Inferior parietal cortex (tissue), 1 donor: ENCODE results near the gene TMEM186.
A peak's percentile ranks its signal among the peaks of the same experiment; 100 is the strongest.
"Not testable (repeated sequence)": the region's sequence is repeated elsewhere in the genome, so short reads cannot be mapped to it uniquely, and the experiment has no call there.

Source experiments
- DNase-seq: peaks from one replicate; pipeline ENCODE4 v3.0.0-alpha.2; 2016; ENCODE audit errors: extremely low spot score

Gene TMEM186, protein sequence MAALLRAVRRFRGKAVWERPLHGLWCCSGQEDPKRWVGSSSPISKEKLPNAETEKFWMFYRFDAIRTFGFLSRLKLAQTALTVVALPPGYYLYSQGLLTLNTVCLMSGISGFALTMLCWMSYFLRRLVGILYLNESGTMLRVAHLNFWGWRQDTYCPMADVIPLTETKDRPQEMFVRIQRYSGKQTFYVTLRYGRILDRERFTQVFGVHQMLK

DNA sequence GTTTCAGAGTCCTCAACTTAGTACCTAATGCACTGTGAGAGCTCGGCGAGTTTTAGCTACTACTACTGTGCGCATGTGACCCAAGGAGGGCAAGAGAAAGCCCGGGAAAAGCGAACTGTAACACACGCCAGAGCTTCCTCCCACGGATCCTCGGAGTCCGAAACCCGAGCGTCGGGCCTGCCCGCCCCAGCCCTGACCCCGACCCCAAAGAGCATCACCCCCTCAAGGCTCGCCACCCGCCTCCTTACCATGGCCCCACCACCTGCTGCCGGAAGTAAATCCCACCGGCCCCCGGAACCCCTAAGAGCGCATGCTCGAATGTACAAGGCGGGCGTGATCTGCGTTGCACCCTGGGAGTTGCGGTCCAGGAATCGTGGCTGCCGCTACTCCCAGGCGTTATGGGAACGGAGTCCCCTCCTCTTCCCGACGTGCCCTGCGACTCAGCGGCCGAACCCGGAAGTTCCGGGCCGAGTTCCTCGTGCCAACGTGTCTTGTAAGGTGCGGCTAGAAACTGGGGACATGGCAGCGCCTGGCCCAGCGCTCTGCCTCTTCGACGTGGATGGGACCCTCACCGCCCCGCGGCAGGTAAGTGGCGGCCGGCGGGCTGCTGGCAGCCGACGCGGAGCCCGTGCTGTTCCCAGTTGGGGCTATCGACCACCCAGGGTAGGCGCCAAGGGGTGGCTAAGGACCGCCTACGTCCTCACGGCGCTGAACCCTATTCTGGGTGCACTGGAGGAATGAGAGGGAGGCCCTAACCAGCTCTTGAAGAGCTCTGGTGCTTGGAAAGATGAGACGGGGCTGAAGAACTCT lies at the start of gene TMEM186, which contains the start of gene PMM2:
Gene TMEM186 (minus strand): TSS at position 276 of the 810 bp plus-strand sequence. CDS start 25 bp downstream, at position 251.
Gene PMM2 (plus strand): TSS at position 476 of the 810 bp plus-strand sequence. CDS start 44 bp downstream, at position 520.
- DNase-seq: peak; percentile 98

DNA sequence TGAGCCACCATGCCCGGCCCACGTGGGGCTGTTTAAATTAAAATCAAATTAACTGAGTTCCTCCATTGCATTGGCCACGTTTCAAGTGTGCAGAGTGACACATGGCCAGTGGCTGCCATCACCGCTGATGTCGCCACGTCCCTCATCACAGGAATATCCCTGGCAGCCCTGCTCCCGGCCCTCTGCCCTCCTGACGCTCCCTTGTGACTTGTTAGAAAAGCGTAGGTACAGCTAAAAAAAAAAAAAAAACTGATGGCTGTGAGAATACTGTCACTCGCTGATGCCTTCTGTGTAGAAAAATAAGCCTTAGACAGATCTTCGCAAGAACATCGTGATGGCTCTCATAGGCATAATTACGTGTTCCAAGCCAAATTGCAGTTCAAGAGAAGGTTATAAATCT lies 49.7 kb upstream of the TMEM186 start:
- DNase-seq: no peak

DNA sequence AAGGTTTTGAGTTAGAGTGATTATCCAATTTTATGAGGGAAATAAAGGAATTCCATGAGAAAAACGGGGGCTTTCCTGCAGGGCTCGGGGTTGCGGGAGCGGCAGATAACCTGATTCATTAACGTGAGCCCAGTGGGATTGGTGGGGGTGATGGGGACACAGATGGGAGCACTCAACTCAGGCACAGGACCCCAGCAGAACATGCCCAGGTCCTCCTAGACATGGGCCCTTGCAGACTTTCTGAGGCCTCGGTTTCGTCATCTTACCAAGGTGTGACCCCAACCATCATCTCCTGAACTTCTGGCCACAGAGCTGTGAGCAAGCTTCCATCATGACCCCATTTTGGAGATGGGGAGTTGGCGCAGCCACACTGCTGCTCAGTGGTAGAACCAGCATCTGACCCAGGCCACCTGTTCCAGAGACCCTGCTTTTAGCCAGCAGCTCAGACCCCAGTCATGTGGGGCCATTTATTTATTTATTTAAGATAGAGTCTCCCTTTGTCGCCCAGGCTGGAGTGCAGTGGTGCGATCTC lies 49.0 kb upstream of the TMEM186 start:
- DNase-seq: no peak

DNA sequence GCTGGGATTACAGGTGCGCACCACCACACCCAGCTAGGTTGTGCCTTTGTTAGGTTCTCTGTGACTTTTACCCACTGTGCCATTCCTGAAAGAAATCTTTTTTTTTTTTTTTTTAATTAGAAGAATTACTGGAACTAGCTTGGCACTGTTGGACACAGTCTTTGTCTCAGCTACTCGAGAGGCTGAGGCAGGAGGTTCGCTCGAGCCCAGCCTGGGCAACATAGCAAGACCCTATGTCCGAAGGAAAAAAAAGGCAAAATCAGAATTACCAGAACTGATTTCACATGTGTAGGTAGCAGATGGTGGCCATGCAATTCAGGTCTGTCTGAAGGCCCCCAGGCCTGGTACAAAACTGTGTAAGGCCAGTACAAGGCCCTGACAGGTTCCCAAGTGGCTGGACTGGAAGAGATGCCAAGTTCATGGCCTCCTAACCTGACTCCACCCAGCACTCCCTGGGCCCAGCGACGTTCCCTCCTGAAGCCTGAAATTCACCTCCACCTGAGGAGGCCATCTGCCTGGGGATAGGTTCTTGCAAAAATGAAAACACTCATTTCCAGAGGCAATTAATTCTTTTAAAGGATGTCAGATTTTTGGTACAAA lies 48.4 kb upstream of the TMEM186 start:
- no peak for DNase-seq

DNA sequence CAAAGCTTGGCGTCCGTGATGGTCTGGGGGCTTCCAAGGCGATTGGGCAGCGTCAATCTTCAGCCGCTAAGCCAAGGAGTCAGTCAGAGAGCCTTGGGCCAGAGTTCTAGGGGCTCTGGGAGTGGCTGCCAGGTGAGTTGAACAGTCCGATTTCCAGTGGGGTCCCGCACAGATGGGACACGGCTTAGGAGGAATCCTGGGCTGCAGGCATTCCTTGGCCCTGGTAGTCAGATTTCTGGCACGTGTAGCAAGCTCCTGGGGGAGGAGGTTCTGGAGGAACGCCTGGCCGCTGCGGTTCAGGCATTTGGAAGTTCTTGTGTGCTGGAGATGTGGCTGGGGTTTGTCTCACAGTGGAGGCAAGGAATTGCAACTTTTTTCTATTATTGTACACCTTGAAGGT lies 45.9 kb upstream of the TMEM186 start:
- not testable (repeated sequence) for DNase-seq

DNA sequence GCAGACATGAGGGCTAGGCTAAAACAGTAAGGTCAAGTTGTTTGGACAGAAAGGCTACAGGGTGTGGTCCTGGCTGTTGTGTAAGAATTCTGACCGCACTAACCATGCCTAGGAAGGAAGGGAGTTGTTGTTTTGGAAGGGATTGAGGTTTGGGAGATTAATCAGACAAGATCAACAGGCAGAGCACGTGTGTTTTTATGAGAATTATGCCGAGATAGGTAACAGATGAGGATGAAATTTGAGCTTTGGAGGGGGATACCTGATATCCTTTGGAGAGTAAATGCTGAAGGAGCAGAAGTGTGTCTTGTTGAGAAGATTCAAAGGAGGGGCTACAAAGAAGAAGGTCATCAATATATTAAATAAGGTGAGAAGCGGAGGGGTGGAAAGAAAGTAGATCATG lies 44.6 kb upstream of the TMEM186 start:
- DNase-seq: not testable (repeated sequence)

DNA sequence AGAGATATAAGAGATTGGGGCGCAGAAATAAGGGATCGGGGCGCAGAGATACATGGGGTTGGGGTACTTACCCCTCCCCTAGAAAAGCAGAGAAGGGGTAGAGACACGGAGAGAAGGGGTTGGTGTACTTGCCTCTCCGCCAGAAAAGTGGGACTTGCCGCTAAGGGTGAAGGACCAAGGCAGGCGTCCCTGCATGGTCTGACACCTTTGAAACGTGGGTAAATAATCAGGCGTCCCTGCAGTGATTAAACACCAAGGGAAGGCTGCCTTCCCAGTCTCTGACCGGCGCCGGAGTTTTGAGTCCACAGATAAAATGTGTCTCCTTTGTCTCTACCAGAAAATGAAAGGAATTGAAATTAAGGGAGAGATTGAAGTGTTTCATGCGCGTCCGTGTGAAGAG lies 40.2 kb upstream of the TMEM186 start:
- not testable (repeated sequence) for DNase-seq

DNA sequence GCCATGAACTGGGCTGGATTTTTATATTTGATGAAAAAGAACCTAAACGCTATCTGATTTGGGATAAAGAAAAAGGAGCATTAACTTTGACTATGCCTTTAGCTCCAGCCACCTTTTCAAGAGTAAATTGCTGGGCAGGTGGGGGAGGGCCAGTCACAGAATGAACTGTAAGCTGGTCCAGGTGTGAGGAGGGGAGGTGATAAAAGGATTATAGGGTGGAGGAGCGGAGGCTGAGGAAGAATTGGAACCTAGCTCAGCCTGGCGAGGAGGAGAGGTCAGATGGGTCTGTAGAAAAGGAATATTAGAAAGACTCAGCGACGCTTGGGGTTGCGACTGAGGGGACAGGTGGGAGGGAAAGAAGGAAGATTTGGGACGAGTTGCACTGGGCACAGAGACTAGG lies 39.4 kb upstream of the TMEM186 start:
- DNase-seq: not testable (repeated sequence)

DNA sequence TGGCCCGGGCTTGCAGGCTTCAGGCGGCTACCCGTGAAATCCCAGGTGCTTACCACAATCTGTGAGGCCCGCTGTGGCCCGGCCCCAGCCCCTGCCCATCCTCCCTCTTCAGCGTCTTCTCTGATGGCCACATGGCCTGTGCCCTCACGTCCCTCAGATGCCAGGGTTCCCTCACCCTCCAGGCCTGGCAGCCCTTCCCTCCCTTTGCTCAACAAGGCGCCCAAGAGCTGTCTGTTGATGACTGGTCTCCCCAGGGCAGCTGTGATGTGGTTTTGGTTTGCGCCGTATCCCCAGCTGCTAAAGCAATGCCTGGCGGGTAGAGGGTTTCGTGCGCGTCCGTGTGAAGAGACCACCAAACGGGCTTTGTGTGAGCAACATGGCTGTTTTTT lies 35.3 kb upstream of the TMEM186 start:
- DNase-seq: no peak

DNA sequence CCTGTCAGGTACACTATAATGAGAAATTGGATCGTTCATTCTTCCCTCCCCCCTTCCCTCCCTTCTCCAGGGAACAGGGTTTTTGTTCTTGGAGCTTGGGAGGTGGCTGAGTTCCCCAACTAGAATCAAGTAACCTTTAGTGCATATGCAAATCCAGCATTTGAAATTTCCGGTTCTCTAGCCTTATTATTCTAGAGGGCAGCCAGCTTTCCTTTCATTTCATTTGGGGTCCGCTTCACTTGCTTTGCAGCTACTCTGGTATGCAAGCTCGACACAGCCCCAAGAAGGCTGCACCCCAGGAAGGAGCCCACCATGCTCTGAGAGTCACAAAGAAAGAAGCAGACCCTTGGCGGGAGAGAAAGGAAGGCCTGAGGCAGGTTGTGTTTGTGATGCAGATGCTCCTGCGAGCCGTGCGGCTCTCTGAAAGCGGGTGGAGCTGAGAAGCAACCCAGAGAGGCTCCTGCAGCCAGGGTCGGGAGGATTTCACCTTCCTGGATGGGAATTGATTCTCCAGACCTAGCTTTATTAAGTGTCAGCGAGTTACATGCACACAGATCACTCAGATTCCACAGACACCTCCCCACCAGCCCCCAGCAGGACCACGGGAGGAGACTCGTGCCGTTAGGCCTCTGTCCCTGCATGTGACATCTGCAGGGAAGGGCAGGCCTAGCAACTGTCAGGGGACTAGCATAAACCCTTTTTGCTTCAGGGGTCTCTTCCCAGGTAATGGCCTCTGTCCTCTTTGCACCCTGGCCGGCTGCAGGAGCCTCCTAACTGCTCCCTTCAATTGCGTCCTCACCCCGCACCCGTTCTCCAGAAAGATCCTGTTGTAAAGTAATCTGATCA lies 34.7 kb upstream of the TMEM186 start:
- no peak for DNase-seq

DNA sequence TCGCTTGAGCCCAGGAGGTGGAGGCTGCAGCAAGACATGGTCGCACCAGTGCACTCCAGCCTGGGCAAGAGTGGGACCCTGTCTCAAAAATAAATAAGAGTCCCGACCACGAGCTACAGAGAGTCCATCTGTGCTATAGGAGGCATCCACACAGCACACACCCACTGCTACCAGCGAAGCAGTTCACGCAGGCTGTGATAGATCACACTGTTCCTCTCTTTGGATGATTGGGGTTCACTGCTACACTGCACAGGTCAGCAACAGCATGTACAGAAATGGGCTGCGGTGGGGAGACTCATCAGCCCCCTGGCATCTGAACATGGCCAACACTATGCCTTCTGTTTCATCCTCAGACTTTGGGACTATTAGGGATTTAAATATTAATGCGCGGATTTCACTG lies 34.0 kb upstream of the TMEM186 start:
- no peak for DNase-seq

DNA sequence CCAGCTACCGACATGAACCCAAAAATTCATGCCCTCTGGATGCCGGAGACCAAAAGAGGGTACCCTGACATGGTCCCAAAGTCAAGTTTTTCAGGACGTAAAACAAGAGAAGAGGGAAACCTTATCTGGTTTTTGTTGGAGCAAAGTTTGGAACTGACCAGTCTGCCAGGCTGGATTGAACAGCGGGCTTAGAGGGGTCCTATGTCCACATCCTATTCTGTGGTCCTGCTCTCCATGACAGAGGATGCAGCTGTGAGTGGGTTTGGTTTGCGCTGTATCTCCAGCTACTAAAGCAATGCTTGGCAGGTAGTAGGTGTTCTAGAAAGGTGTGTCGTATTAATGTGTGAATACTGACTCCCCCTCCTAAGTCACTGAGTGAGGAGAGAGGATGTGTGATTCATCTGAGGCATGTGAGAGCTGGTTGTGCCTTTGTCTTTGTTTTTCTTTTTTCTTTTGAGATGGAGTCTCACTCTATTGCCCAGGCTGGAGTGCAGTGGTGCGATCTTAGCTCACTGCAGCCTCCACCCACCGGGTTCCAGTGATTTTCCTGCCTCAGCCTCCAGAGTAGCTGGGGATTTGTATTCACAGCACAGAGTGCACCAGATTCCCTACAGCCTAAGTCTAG lies 31.2 kb upstream of the TMEM186 start:
- DNase-seq: no peak

DNA sequence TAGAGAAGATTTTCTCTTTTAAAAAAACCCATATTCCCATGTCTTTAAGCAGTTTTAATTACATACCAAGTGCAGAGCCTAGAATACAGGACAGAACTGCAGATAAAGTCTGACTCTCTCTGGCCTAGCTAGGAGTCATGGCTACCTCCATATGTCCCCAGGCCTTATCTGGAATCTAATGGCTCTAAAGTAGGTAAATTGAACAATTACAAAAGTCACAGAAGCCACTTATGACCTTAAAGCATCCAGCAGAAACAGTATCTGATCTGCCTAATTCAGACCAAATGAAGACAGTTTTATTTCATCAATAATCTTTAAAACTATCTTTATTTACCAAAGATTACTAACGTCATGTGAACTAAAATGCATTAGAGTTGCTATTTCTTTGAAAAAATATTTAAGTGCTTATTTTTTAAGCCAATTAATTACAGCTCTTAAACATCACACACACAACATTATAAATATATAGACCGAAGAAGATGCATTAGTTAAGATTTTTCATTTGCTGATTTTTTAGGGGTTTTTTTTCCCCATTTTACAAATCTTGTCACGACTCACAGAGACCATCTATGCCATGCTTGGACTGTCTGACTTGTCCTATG lies 28.9 kb upstream of the TMEM186 start:
- no peak for DNase-seq

DNA sequence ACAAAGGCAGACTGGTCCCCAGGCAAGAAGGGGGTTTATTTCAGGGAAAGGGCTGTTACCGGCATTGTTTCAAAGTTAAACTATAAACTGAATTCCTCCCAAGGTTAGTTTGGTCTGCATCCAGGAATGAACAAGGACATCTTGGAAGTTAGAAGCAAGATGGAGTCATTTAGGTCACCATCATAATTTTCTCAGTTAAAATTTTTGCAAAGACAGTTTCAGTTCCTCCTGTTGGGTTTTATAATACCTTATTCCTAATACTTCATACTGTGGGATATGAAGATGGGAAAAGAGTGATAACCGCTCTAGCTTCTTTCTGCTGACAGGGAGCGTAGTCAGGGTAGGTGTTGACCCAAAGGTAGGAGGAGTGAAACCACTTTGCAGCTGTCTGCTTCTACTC lies 25.0 kb upstream of the TMEM186 start:
- DNase-seq: no peak

DNA sequence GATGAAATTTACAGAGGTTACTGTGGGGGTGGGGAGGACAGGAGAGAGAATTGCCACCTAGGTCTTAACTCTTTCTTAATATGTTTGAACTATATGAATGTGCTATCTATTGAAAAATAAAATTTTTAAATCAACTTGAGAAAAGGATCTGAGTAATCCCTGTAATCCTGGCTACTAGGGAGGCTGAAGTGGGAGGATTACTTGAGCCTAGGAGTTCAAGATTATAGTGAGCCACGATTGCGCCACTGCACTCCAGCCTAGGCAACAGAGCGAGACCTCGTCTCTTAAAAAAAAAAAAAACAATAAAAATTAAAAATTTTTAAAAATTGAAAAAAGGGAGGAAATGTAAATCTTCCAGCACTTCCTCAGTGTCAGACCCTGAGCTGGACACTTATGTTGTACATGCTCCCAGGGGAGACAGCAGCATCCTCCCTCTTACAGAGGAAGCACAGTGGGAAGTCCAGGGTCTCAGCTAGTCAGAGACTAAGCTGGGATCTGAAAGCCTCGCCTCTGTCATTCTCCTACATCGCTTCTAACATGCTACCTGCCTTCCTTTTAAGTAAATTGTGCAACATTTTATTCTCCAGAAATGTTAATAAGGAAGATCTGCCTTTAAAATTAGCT lies 22.1 kb upstream of the TMEM186 start:
- DNase-seq: no peak

DNA sequence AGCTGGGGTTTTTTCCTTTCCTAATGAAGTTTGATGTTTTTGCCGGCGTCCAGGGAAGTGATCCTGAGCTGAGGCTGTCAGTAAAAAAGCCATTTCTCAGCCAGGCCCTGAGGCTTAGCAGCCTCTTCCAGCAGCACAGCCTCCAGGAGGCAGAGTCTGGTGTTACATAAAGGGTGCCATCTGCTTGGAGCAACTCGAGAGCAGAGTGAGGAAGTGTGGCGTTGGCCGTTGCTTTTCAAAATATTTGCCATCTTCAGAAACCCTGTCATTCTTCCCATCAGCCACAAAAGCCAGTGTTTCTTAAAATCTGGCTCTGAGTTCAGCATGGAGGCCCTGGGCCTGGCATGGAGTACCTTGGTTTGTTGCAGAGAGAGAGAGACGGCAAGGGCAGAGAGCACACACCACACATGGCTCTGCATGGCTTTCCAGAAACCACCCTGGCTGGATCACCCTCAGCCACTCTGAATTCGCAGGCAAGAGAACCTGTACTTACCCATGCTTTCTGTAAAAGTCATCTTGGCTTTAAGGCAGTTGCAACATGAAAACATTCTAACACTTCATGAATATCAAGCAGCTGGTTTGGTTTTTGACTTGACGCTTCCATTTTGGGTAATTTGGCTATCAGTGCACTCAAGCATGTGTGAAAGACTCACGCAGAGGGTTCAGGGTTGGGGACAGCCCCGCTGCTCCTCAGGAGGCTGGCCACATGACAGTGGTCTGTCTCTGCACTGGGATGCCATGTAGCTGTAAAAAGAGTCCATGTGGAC lies 21.2 kb upstream of the TMEM186 start:
- no peak for DNase-seq

DNA sequence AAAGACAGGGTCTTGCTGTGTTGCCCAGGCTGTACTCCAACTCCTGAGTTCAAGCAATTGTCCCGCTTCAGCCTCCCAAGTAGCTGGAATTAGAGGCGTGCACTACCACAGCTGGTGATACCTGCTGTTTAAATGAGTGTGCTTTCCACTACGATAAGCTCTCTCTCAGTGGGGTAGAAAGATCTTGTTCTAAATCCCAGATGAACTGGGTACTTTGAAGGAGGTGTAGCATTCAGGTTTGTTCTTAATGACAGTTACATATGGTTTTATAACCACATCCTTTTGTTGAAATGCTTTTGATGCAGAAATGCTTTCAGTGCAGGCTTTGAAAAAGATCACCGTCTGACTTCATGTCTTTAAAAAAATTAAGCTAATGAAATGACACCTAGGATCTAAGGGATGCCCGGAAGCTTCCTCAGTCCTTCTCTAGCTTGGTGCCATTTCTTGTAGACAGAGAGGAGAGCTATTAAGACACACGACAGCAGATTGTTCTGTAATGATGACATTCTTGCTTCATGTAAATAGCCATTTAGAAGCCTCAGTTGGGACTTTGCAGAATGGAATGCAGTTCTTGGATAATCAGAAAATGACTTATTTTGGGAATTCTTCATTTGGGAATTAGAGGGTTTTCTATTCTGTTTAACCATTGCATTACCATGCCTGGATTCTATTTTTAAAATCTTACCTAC lies 19.7 kb upstream of the TMEM186 start:
- no peak for DNase-seq

DNA sequence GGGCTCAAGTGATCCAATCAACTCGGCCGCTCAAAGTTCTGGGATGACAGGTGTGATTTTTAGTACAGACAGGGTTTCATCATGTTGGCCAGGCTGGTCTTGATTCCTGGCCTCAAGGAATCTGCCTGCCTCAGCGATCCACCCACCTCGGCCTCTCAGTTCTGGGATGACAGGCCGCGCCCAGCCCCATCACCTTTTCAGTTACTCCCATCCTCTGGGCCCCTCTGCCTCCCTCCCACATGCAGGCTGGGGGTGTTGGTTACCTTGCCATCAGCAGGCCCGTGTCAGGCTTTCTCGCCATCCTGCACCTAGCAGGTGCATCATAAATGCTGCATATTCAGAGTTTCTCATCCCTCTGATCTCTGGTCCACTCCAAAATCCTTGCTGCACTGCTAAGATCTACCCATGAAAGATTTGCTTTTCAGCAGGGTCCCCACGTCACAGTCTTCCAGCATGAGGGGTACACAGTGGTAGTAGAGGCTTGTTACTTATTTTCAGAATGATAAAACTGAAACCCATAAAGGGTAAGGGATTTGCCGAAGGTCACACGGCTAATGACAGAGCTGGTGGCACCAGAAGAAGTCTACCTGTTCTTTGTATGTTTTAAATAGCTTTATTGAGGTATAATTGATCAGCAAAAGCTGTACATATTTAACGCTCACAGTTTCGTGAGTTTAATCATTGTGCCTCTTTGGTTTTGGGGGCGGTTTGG lies 16.8 kb upstream of the TMEM186 start:
- no peak for DNase-seq
